ENCODE data around the gene RUFY3.
"Not testable (repeated sequence)": the region's sequence is repeated elsewhere in the genome, so short reads cannot be mapped to it uniquely, and the experiment has no call there.

Gene RUFY3

GRCh38 chr4:70830054-70830453 is 108.3 kb downstream of the RUFY3 start:
- Histone ChIP-seq H3K9me3 (ENCODE audit: control insufficient read depth, insufficient read depth, low read length) (no peaks in the 10 kb centered on the region), H3K9ac (ENCODE audit: low read depth, low read length) (no peak overlapping the region), H3K4me3 (ENCODE audit: low read depth, low read length) (no peak overlapping the region), H3K4me1 (ENCODE audit: control insufficient read depth, insufficient read depth, low read length) (no peaks in the 10 kb centered on the region), H3K36me3 (ENCODE audit: control insufficient read depth, insufficient read depth, low read length) (peaks cover 93% of the 10 kb centered on the region), H3K27me3 (ENCODE audit: control insufficient read depth, insufficient read depth, low read length) (no peaks in the 10 kb centered on the region), H3K27ac (ENCODE audit: low read depth, low read length) (no peak overlapping the region)

GRCh38 chr4:70831293-70831692 is 109.5 kb downstream of the RUFY3 start:
- Histone ChIP-seq H3K27me3 (ENCODE audit: control insufficient read depth, insufficient read depth, low read length) (no peaks in the 10 kb centered on the region), H3K9ac (ENCODE audit: low read depth, low read length) (no peak overlapping the region), H3K4me3 (ENCODE audit: low read depth, low read length) (no peak overlapping the region), H3K4me1 (ENCODE audit: control insufficient read depth, insufficient read depth, low read length) (peaks cover under 1% of the 10 kb centered on the region; the same call in 1 of the 2 replicates), H3K9me3 (ENCODE audit: control insufficient read depth, insufficient read depth, low read length) (no peaks in the 10 kb centered on the region), H3K36me3 (ENCODE audit: control insufficient read depth, insufficient read depth, low read length) (peaks cover 89% of the 10 kb centered on the region), H3K27ac (ENCODE audit: low read depth, low read length) (no peak overlapping the region)

GRCh38 chr4:70833675-70834074 is 111.9 kb downstream of the RUFY3 start:
- H3K4me1 ChIP-seq (ENCODE audit: control insufficient read depth, insufficient read depth, low read length) = peaks cover 11% of the 10 kb centered on the region
- peaks cover 69% of the 10 kb centered on the region for H3K36me3 ChIP-seq (ENCODE audit: control insufficient read depth, insufficient read depth, low read length)
- no peaks in the 10 kb centered on the region for H3K9me3 ChIP-seq (ENCODE audit: control insufficient read depth, insufficient read depth, low read length)
- no peaks in the 10 kb centered on the region for H3K27me3 ChIP-seq (ENCODE audit: control insufficient read depth, insufficient read depth, low read length)
- no peak overlapping the region for H3K27ac ChIP-seq (ENCODE audit: low read depth, low read length)
- H3K9ac ChIP-seq (ENCODE audit: low read depth, low read length) = no peak overlapping the region
- H3K4me3 ChIP-seq (ENCODE audit: low read depth, low read length) = no peak overlapping the region

GRCh38 chr4:70836081-70836480 is 114.3 kb downstream of the RUFY3 start:
- Histone ChIP-seq H3K27me3 (ENCODE audit: control insufficient read depth, insufficient read depth, low read length) (no peaks in the 10 kb centered on the region), H3K4me1 (ENCODE audit: control insufficient read depth, insufficient read depth, low read length) (peaks cover 11% of the 10 kb centered on the region), H3K4me3 (ENCODE audit: low read depth, low read length) (no peak overlapping the region), H3K27ac (ENCODE audit: low read depth, low read length) (no peak overlapping the region), H3K9me3 (ENCODE audit: control insufficient read depth, insufficient read depth, low read length) (no peaks in the 10 kb centered on the region), H3K36me3 (ENCODE audit: control insufficient read depth, insufficient read depth, low read length) (peaks cover 47% of the 10 kb centered on the region), H3K9ac (ENCODE audit: low read depth, low read length) (no peak overlapping the region)

- Histone ChIP-seq H3K9ac (ENCODE audit: low read depth, low read length) (peak overlapping the region; percentile 95), H3K9me3 (ENCODE audit: control insufficient read depth, insufficient read depth, low read length) (no peaks in the 10 kb centered on the region), H3K27ac (ENCODE audit: low read depth, low read length) (no peak overlapping the region), H3K27me3 (ENCODE audit: control insufficient read depth, insufficient read depth, low read length) (no peaks in the 10 kb centered on the region), H3K4me1 (ENCODE audit: control insufficient read depth, insufficient read depth, low read length) (peaks cover 17% of the 10 kb centered on the region), H3K4me3 (ENCODE audit: low read depth, low read length) (peak overlapping the region; percentile 98), H3K36me3 (ENCODE audit: control insufficient read depth, insufficient read depth, low read length) (peaks cover 26% of the 10 kb centered on the region)
Observed at GRCh38 chr4:70838204-70838603, 116.4 kb downstream of the RUFY3 start.

GRCh38 chr4:70838666-70839588 is 117.2 kb downstream of the RUFY3 start:
- Histone ChIP-seq H3K27me3 (ENCODE audit: control insufficient read depth, insufficient read depth, low read length) (no peaks in the 10 kb centered on the region), H3K27ac (ENCODE audit: low read depth, low read length) (peak overlapping the region; percentile 83), H3K4me3 (ENCODE audit: low read depth, low read length) (peak overlapping the region; percentile 98), H3K9me3 (ENCODE audit: control insufficient read depth, insufficient read depth, low read length) (no peaks in the 10 kb centered on the region), H3K4me1 (ENCODE audit: control insufficient read depth, insufficient read depth, low read length) (peaks cover 17% of the 10 kb centered on the region), H3K9ac (ENCODE audit: low read depth, low read length) (peak overlapping the region; percentile 95), H3K36me3 (ENCODE audit: control insufficient read depth, insufficient read depth, low read length) (peaks cover 20% of the 10 kb centered on the region)

- H3K4me1 ChIP-seq (ENCODE audit: control insufficient read depth, insufficient read depth, low read length) = peaks cover 17% of the 10 kb centered on the region
- H3K9ac ChIP-seq (ENCODE audit: low read depth, low read length) = peak within 1 kb of the TSS; percentile 95
- no peaks in the 10 kb centered on the region for H3K27me3 ChIP-seq (ENCODE audit: control insufficient read depth, insufficient read depth, low read length)
- H3K27ac ChIP-seq (ENCODE audit: low read depth, low read length) = peak within 1 kb of the TSS; percentile 83
- H3K4me3 ChIP-seq (ENCODE audit: low read depth, low read length) = peak within 1 kb of the TSS; percentile 98
- no peaks in the 10 kb centered on the region for H3K9me3 ChIP-seq (ENCODE audit: control insufficient read depth, insufficient read depth, low read length)
- peaks cover 14% of the 10 kb centered on the region for H3K36me3 ChIP-seq (ENCODE audit: control insufficient read depth, insufficient read depth, low read length)
Observed at GRCh38 chr4:70839589-70840093, 117.9 kb downstream of the RUFY3 start, which contains the start of gene GRSF1. Gene GRSF1 (minus strand): TSS chr4:70839890. CDS start chr4:70839827, 63 bp downstream.

- peaks cover 17% of the 10 kb centered on the region for H3K4me1 ChIP-seq (ENCODE audit: control insufficient read depth, insufficient read depth, low read length)
- H3K9me3 ChIP-seq (ENCODE audit: control insufficient read depth, insufficient read depth, low read length); H3K36me3 ChIP-seq (ENCODE audit: control insufficient read depth, insufficient read depth, low read length); H3K4me3 ChIP-seq (ENCODE audit: low read depth, low read length); H3K9ac ChIP-seq (ENCODE audit: low read depth, low read length); H3K27ac ChIP-seq (ENCODE audit: low read depth, low read length); H3K27me3 ChIP-seq (ENCODE audit: control insufficient read depth, insufficient read depth, low read length): not testable (repeated sequence)
Observed at GRCh38 chr4:70840137-70840536, 118.4 kb downstream of the RUFY3 start.

GRCh38 chr4:70840631-70841030 is 118.9 kb downstream of the RUFY3 start:
- H3K27ac ChIP-seq (ENCODE audit: low read depth, low read length); H3K27me3 ChIP-seq (ENCODE audit: control insufficient read depth, insufficient read depth, low read length); H3K9me3 ChIP-seq (ENCODE audit: control insufficient read depth, insufficient read depth, low read length); H3K9ac ChIP-seq (ENCODE audit: low read depth, low read length); H3K4me3 ChIP-seq (ENCODE audit: low read depth, low read length); H3K36me3 ChIP-seq (ENCODE audit: control insufficient read depth, insufficient read depth, low read length): not testable (repeated sequence)
- H3K4me1 ChIP-seq (ENCODE audit: control insufficient read depth, insufficient read depth, low read length) = peaks cover 17% of the 10 kb centered on the region

- Histone ChIP-seq H3K27ac (ENCODE audit: low read depth, low read length) (no peak overlapping the region), H3K9ac (ENCODE audit: low read depth, low read length) (no peak overlapping the region)
Observed at GRCh38 chr4:70841211-70841610, 119.4 kb downstream of the RUFY3 start.

GRCh38 chr4:70841951-70842350 is 120.2 kb downstream of the RUFY3 start:
- H3K4me1 ChIP-seq (ENCODE audit: control insufficient read depth, insufficient read depth, low read length) = peaks cover 10% of the 10 kb centered on the region
- H3K36me3 ChIP-seq (ENCODE audit: control insufficient read depth, insufficient read depth, low read length) = no peaks in the 10 kb centered on the region
- H3K4me3 ChIP-seq (ENCODE audit: low read depth, low read length) = no peak overlapping the region
- no peak overlapping the region for H3K9ac ChIP-seq (ENCODE audit: low read depth, low read length)
- no peaks in the 10 kb centered on the region for H3K9me3 ChIP-seq (ENCODE audit: control insufficient read depth, insufficient read depth, low read length)
- H3K27ac ChIP-seq (ENCODE audit: low read depth, low read length) = no peak overlapping the region
- no peaks in the 10 kb centered on the region for H3K27me3 ChIP-seq (ENCODE audit: control insufficient read depth, insufficient read depth, low read length)

More at GRCh38 chr4:70841211-70841610, 119.4 kb downstream of the RUFY3 start:
- Histone ChIP-seq H3K36me3 (ENCODE audit: control insufficient read depth, insufficient read depth, low read length) (peaks cover 2% of the 10 kb centered on the region), H3K4me3 (ENCODE audit: low read depth, low read length) (no peak overlapping the region), H3K9me3 (ENCODE audit: control insufficient read depth, insufficient read depth, low read length) (no peaks in the 10 kb centered on the region), H3K27me3 (ENCODE audit: control insufficient read depth, insufficient read depth, low read length) (no peaks in the 10 kb centered on the region), H3K4me1 (ENCODE audit: control insufficient read depth, insufficient read depth, low read length) (peaks cover 17% of the 10 kb centered on the region)
